Activated CD8-positive, alpha-beta T cell treated with anti-CD3 and anti-CD28 coated beads, Interleukin-2, amount 10 ng/mL, durations not matched to agents 7 days and 5 days (primary cell): ENCODE measurements around the gene NUP214. TPM values are rescaled to one million over a fixed set of nuclear protein-coding genes. Genes with fewer than 3 reads are reported as not detected.

Experiments used
- ATAC-seq: fragments of 150-1000 bp; cut with Tn5 transposase; one replicate; pipeline ENCODE4 v1.10.0; 2021; ENCODE audit warnings: moderate library complexity
- CTCF ChIA-PET: fragments of 350-600 bp; sonication (Branson Sonifier 250); formaldehyde crosslinking; loops from one replicate; lab custom pipeline; 2021; ENCODE audit warnings: antibody characterized with exemption; lab: Charles Lee
- POLR2A ChIA-PET: fragments of 350-600 bp; sonication (Branson Sonifier 250); formaldehyde crosslinking; loops from one replicate; lab custom pipeline; 2021; ENCODE audit warnings: antibody characterized with exemption; lab: Charles Lee
- DNase-seq: peaks from one replicate; pipeline ENCODE4 v3.0.0-alpha.2; 2020
- H3K27ac Mint-ChIP-seq: one replicate; pipeline ENCODE4 v1.8.0; 2021; ENCODE audit warnings: mild to moderate bottlenecking, mixed read lengths
- H3K27me3 Mint-ChIP-seq: one replicate; pipeline ENCODE4 v1.8.0; 2021; ENCODE audit warnings: low read depth, mixed read lengths
- H3K36me3 Mint-ChIP-seq: one replicate; pipeline ENCODE4 v1.8.0; 2021; ENCODE audit warnings: low read depth, mixed read lengths
- H3K4me1 Mint-ChIP-seq: one replicate; pipeline ENCODE4 v1.8.0; 2021; ENCODE audit warnings: low read depth, mixed read lengths
- H3K4me3 Mint-ChIP-seq: one replicate; pipeline ENCODE4 v1.8.0; 2021; ENCODE audit warnings: mild to moderate bottlenecking, mixed read lengths
- H3K9me3 Mint-ChIP-seq: one replicate; pipeline ENCODE4 v1.8.0; 2022; ENCODE audit warnings: mixed read lengths; ENCODE audit not compliant: insufficient read depth
- total RNA-seq, 2 experiments: library from RNA; stranded (reverse); gene quantifications; one replicate each; pipeline ENCODE4 v1.2.3, GENCODE V29; 2021

Gene NUP214
- total RNA-seq, 2 experiments from 2014 or later: 61.3 to 63.5 TPM

GRCh38 chr9:131276891-131277286 lies 151.5 kb downstream of the NUP214 start:
- Mint-ChIP-seq H3K27ac (peak overlapping the region; percentile 23), H3K4me3 (peak overlapping the region; percentile 23), H3K4me1 (peaks cover 26% of the 10 kb centered on the region), H3K9me3 (no peaks in the 10 kb centered on the region), H3K27me3 (peaks cover 8% of the 10 kb centered on the region), H3K36me3 (peaks cover 46% of the 10 kb centered on the region)
- POLR2A ChIA-PET: interaction anchor here (0.5 to 11.6 kb wide), 4 partner anchors 10 to 206 kb away, joined by 4 to 330 read pairs (median 12); no protein-coding TSS in a partner anchor
- CTCF ChIA-PET: interaction anchor here (1.6 to 11.6 kb wide), 3 partner anchors 9 to 99 kb away, joined by 6 to 163 read pairs (median 19); no protein-coding TSS in a partner anchor
- peak; percentile 63 for DNase-seq
- peak; percentile 32 for ATAC-seq

DNA sequence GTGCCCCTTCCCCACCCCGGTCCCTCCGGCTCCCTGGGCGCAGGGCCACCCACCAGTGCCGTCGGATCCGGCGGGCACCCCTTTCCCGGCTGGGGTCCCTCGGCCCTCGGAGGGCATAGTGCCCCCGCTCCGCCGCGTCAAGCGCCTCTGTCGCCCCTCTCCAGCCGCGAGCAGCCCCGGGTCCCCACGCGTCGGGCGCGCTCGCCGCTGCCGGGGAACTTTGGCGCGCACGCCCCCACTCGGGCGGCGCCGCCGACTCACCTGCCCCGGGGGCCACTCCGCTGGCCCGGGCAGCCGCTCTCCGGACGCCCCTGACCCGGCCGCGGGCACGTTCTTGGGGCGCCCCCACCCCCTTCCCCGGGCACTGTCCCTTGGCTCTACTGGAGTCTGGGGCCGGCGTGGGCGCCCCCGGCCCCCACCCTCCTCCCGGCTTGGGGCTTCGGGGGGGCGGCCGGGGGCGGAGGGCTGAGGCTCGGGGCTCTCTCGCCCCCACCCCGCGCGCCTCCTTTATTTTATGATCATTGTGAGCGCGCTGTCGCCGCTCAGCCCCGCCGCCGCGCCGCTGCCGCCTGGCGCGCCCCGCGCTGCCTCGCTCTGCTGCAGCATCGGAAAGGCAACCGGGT lies 152.0 kb downstream of the NUP214 start:
- DNase-seq (no peak), ATAC-seq (peak; percentile 2)
- Mint-ChIP-seq H3K9me3 (no peaks in the 10 kb centered on the region), H3K27me3 (peaks cover 13% of the 10 kb centered on the region), H3K4me3 (peak overlapping the region; percentile 84), H3K27ac (peak overlapping the region; percentile 23), H3K4me1 (peaks cover 26% of the 10 kb centered on the region), H3K36me3 (peaks cover 41% of the 10 kb centered on the region)
- ChIA-PET CTCF (interaction anchor here (1.2 to 11.6 kb wide), 5 partner anchors 10 to 231 kb away, joined by 3 to 163 read pairs (median 6); no protein-coding TSS in a partner anchor), POLR2A (interaction anchor here (1.9 to 11.6 kb wide), 5 partner anchors 8 to 39 kb away, joined by 11 to 330 read pairs (median 19); no protein-coding TSS in a partner anchor)

GRCh38 chr9:131277910-131278701 lies 152.7 kb downstream of the NUP214 start:
- DNase-seq: peak; percentile 87
- ATAC-seq: peak; percentile 50
- H3K4me3 Mint-ChIP-seq: peak overlapping the region; percentile 84
- peaks cover 16% of the 10 kb centered on the region for H3K27me3 Mint-ChIP-seq
- ChIA-PET POLR2A (interaction anchor here (1.1 to 3.0 kb wide), 5 partner anchors 9 to 153 kb away, joined by 8 to 25 read pairs (median 11); partner anchors contain the start of gene NUP214), CTCF (interaction anchor here (0.7 to 2.3 kb wide), 6 partner anchors 11 to 232 kb away, joined by 3 to 12 read pairs (median 4); no protein-coding TSS in a partner anchor)
- H3K27ac Mint-ChIP-seq: peak overlapping the region; percentile 97
- no peaks in the 10 kb centered on the region for H3K9me3 Mint-ChIP-seq
- peaks cover 35% of the 10 kb centered on the region for H3K36me3 Mint-ChIP-seq
- peaks cover 24% of the 10 kb centered on the region for H3K4me1 Mint-ChIP-seq

DNA sequence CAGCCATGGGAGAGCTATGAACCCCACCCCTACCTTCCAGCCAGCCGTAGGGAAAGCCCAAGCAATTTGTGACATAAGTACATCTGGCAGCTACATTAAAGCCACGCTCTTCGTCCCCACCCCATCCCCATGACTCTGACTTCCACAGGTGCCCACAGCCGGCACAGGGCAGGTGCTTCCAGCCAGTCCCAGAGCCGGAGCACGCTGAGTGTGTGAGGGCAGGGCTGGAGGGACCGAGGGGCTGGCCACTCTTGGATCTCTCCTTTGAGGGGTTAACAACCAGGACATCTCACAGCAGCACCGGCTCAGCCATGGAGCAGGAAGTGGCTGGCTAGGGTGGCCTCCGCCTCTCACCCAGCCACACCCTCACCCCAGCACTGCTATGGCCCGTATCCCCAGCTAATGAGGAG lies 153.3 kb downstream of the NUP214 start:
- ChIA-PET CTCF (interaction anchor here (0.7 to 2.3 kb wide), 6 partner anchors 11 to 232 kb away, joined by 3 to 12 read pairs (median 4); no protein-coding TSS in a partner anchor), POLR2A (interaction anchor here (0.6 to 3.0 kb wide), 6 partner anchors 9 to 153 kb away, joined by 3 to 25 read pairs (median 10); partner anchors contain the start of gene NUP214)
- H3K4me1 Mint-ChIP-seq: peaks cover 25% of the 10 kb centered on the region
- DNase-seq (peak; percentile 64), ATAC-seq (peak; percentile 30)
- peaks cover 21% of the 10 kb centered on the region for H3K27me3 Mint-ChIP-seq
- peaks cover 29% of the 10 kb centered on the region for H3K36me3 Mint-ChIP-seq
- H3K9me3 Mint-ChIP-seq: no peaks in the 10 kb centered on the region
- peak overlapping the region; percentile 97 for H3K27ac Mint-ChIP-seq
- H3K4me3 Mint-ChIP-seq: peak overlapping the region; percentile 84

GRCh38 chr9:131279196-131279862 lies 153.9 kb downstream of the NUP214 start:
- DNase-seq (no peak), ATAC-seq (no peak)
- ChIA-PET POLR2A (interaction anchor here (0.6 to 3.0 kb wide), 6 partner anchors 10 to 154 kb away, joined by 3 to 25 read pairs (median 10); partner anchors contain the start of gene NUP214), CTCF (interaction anchor here (0.7 to 2.3 kb wide), 6 partner anchors 12 to 101 kb away, joined by 3 to 12 read pairs (median 5); no protein-coding TSS in a partner anchor)
- Mint-ChIP-seq H3K9me3 (no peaks in the 10 kb centered on the region), H3K27ac (peak overlapping the region; percentile 97), H3K27me3 (peaks cover 27% of the 10 kb centered on the region), H3K4me3 (peak overlapping the region; percentile 84), H3K36me3 (peaks cover 23% of the 10 kb centered on the region), H3K4me1 (peaks cover 25% of the 10 kb centered on the region)

DNA sequence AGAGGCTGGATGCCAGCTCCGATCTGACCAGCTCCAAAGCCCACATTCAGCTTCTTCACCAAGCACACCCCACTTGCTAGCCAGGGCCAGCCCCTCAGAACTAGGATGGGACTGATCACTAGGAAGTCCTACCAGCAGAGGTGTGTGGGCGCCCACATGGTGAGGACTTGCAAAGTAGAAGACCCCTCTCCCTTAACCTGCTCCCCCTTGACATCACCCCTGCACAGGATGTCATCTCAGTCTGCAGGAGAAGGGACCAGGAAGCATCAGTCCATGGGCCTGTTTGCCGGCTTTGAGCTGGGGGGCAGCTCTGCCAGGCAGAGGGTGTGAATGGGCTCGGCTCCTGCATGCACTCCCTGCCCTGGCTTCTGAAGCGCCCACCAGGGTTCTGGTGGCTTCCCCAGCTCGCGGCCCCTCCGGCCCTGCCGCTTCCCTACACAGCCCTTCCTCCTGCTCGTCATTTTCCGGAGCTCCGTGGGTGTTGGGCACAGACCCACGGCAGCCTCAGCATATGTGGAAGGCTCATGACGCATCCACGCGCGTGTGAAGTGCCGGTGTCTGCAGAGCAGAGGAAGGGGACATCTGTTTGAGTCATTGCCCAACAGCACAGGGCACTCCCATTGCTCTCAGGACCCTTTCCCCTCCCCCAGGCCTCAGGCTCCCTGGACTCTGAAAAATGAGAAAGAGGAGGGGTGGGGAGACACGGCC lies 154.6 kb downstream of the NUP214 start:
- ChIA-PET CTCF (interaction anchor here (1.1 to 2.3 kb wide), 3 partner anchors 28 to 102 kb away, joined by 4 to 12 read pairs (median 8); no protein-coding TSS in a partner anchor), POLR2A (interaction anchor here (2.3 to 3.0 kb wide), 2 partner anchors 11 to 23 kb away, joined by 12 to 25 read pairs; no protein-coding TSS in a partner anchor)
- Mint-ChIP-seq H3K4me1 (peaks cover 25% of the 10 kb centered on the region), H3K4me3 (no peak overlapping the region), H3K27me3 (peaks cover 29% of the 10 kb centered on the region), H3K9me3 (no peaks in the 10 kb centered on the region), H3K36me3 (peaks cover 16% of the 10 kb centered on the region), H3K27ac (no peak overlapping the region)
- no peak for DNase-seq
- ATAC-seq: no peak

- Mint-ChIP-seq H3K4me3 (no peak overlapping the region), H3K36me3 (peaks cover 9% of the 10 kb centered on the region), H3K27me3 (peaks cover 29% of the 10 kb centered on the region), H3K27ac (no peak overlapping the region), H3K4me1 (peaks cover 25% of the 10 kb centered on the region), H3K9me3 (no peaks in the 10 kb centered on the region)
- no peak for DNase-seq
- POLR2A ChIA-PET: interaction anchor here (1.1 kb wide), 1 partner anchor 28 kb away, joined by 3 read pairs; no protein-coding TSS in a partner anchor
- ATAC-seq: no peak
- CTCF ChIA-PET: interaction anchor here (0.6 to 1.0 kb wide), 2 partner anchors 56 to 102 kb away, joined by 3 to 4 read pairs; no protein-coding TSS in a partner anchor
Measured at GRCh38 chr9:131280660-131281059, 155.3 kb downstream of the NUP214 start.

GRCh38 chr9:131281119-131281965 lies 156.0 kb downstream of the NUP214 start:
- Mint-ChIP-seq H3K9me3 (no peaks in the 10 kb centered on the region), H3K36me3 (peaks cover 3% of the 10 kb centered on the region), H3K27me3 (peaks cover 29% of the 10 kb centered on the region), H3K27ac (no peak overlapping the region), H3K4me1 (peaks cover 25% of the 10 kb centered on the region), H3K4me3 (no peak overlapping the region)
- POLR2A ChIA-PET: interaction anchor here (1.1 kb wide), 2 partner anchors 29 to 156 kb away, joined by 3 to 4 read pairs; partner anchors contain the start of gene NUP214
- ATAC-seq (no peak), DNase-seq (no peak)
- CTCF ChIA-PET: interaction anchor here (0.6 to 1.0 kb wide), 2 partner anchors 55 to 102 kb away, joined by 3 to 4 read pairs; no protein-coding TSS in a partner anchor

GRCh38 chr9:131282175-131282574 lies 156.8 kb downstream of the NUP214 start:
- CTCF ChIA-PET: no interaction called here
- H3K4me1 Mint-ChIP-seq: peaks cover 25% of the 10 kb centered on the region

More at GRCh38 chr9:131282175-131282574, 156.8 kb downstream of the NUP214 start:
- POLR2A ChIA-PET: interaction anchor here (1.1 kb wide), 1 partner anchor 157 kb away, joined by 4 read pairs; the partner anchor contains the start of gene NUP214
- ATAC-seq: no peak
- peaks cover 29% of the 10 kb centered on the region for H3K27me3 Mint-ChIP-seq
- peaks cover 2% of the 10 kb centered on the region for H3K36me3 Mint-ChIP-seq
- no peak for DNase-seq
- no peak overlapping the region for H3K27ac Mint-ChIP-seq
- H3K4me3 Mint-ChIP-seq: no peak overlapping the region
- H3K9me3 Mint-ChIP-seq: no peaks in the 10 kb centered on the region
